MM.1S (cell line): ENCODE data around the gene DGCR6.
"Not testable (repeated sequence)": the region's sequence is repeated elsewhere in the genome, so short reads cannot be mapped to it uniquely, and the experiment has no call there.

ENCODE experiments used
- DNase-seq: peaks from one replicate; pipeline ENCODE4 v3.0.0-alpha.2; 2015
- H2AFZ ChIP-seq: fragments of 300-600 bp; sonication (generic); 2 replicates; pipeline ENCODE4 v1.6.0; 2016; ENCODE audit warnings: antibody characterized with exemption, low read length
- H3F3A ChIP-seq: fragments of 300-600 bp; sonication (generic); 2 replicates; pipeline ENCODE4 v1.6.1; 2016; ENCODE audit warnings: mild to moderate bottlenecking, antibody characterized with exemption, low read length, moderate library complexity, mixed read lengths; ENCODE audit not compliant: insufficient read depth
- H3K27ac ChIP-seq: fragments of 300-600 bp; sonication (generic); 2 replicates; pipeline ENCODE4 v1.5.1; 2016; ENCODE audit warnings: mild to moderate bottlenecking, low read length
- H3K27me3 ChIP-seq: fragments of 300-600 bp; sonication (generic); replicated peaks from 2 replicates; pipeline ENCODE4 v1.6.0; 2016; ENCODE audit warnings: low read length; ENCODE audit not compliant: insufficient read depth
- H3K36me3 ChIP-seq: fragments of 300-600 bp; sonication (generic); replicated peaks from 2 replicates; pipeline ENCODE4 v1.6.1; 2016; ENCODE audit warnings: mild to moderate bottlenecking, low read length, mixed read lengths; ENCODE audit not compliant: insufficient read depth
- H3K4me1 ChIP-seq: fragments of 300-600 bp; sonication (generic); 2 replicates; pipeline ENCODE4 v1.6.1; 2016; ENCODE audit warnings: low read length, mixed read lengths
- H3K4me2 ChIP-seq: fragments of 300-600 bp; sonication (generic); 2 replicates; pipeline ENCODE4 v1.6.0; 2016; ENCODE audit warnings: low read depth, low read length
- H3K4me3 ChIP-seq: fragments of 300-600 bp; sonication (generic); 2 replicates; pipeline ENCODE4 v1.5.1; 2016; ENCODE audit warnings: low read length, mixed read lengths
- H3K79me2 ChIP-seq: fragments of 300-600 bp; sonication (generic); 2 replicates; pipeline ENCODE4 v1.6.1; 2016; ENCODE audit warnings: mixed run types, low read length, mixed read lengths
- H3K9ac ChIP-seq: fragments of 300-600 bp; sonication (generic); 2 replicates; pipeline ENCODE4 v1.6.1; 2016; ENCODE audit warnings: low read length, mixed read lengths
- H3K9me2 ChIP-seq: fragments of 300-600 bp; sonication (generic); replicated peaks from 2 replicates; pipeline ENCODE4 v1.6.1; 2016; ENCODE audit warnings: mild to moderate bottlenecking, low read length, mixed read lengths; ENCODE audit not compliant: insufficient read depth
- H3K9me3 ChIP-seq: fragments of 300-600 bp; sonication (generic); replicated peaks from 2 replicates; pipeline ENCODE4 v1.6.1; 2016; ENCODE audit warnings: mild to moderate bottlenecking, low read length, mixed read lengths; ENCODE audit not compliant: insufficient read depth
- H4K20me1 ChIP-seq: fragments of 300-600 bp; sonication (generic); 2 replicates; pipeline ENCODE4 v1.6.1; 2016; ENCODE audit warnings: mild to moderate bottlenecking, low read length, moderate library complexity, mixed read lengths; ENCODE audit not compliant: insufficient read depth
- CTCF ChIP-seq: fragments of 300-600 bp; sonication (generic); IDR thresholded peaks from 2 replicates; pipeline ENCODE4 v1.5.1; 2016; ENCODE audit warnings: antibody characterized with exemption, low read length, mixed read lengths
- EZH2 ChIP-seq: fragments of 300-600 bp; sonication (generic); optimal IDR thresholded peaks from 2 replicates; pipeline ENCODE3; 2017; ENCODE audit warnings: low read depth, mild to moderate bottlenecking, antibody characterized with exemption, low read length, mixed read lengths
- EZH2phosphoT487 ChIP-seq: fragments of 300-600 bp; sonication (generic); IDR thresholded peaks from 2 replicates; pipeline ENCODE4 v1.6.1; 2018; ENCODE audit warnings: antibody characterized with exemption, low read length

The DGCR6 gene

GRCh38 chr22:18954303-18954989, 48.3 kb downstream of the DGCR6 start:
- not testable (repeated sequence) for H3K9me3 ChIP-seq, H3K79me2 ChIP-seq, H3K27ac ChIP-seq, H4K20me1 ChIP-seq, H3K9ac ChIP-seq, H3K9me2 ChIP-seq, H3K4me1 ChIP-seq, H3K4me2 ChIP-seq, H2AFZ ChIP-seq, H3K4me3 ChIP-seq, H3F3A ChIP-seq, H3K36me3 ChIP-seq
- TF ChIP-seq CTCF, result peak; percentile 59
- DNase-seq, result peak; percentile 48
- peaks cover 46% of the 10 kb centered on the region for H3K27me3 ChIP-seq

GRCh38 chr22:18954990-18955571, 49.0 kb downstream of the DGCR6 start:
- H3K79me2 ChIP-seq, result no peaks in the 10 kb centered on the region
- no peak overlapping the region for H2AFZ ChIP-seq
- TF ChIP-seq EZH2 (no peak), CTCF (no peak), EZH2phosphoT487 (no peak)
- no peak overlapping the region for H3K27ac ChIP-seq
- H3K9me2 ChIP-seq, result no peaks in the 10 kb centered on the region
- H3K4me1 ChIP-seq, result no peaks in the 10 kb centered on the region
- no peak for DNase-seq
- H3K9me3 ChIP-seq, result no peaks in the 10 kb centered on the region
- no peak overlapping the region for H3K4me2 ChIP-seq
- H3F3A ChIP-seq, result no peaks in the 10 kb centered on the region
- no peaks in the 10 kb centered on the region for H3K36me3 ChIP-seq
- peaks cover 41% of the 10 kb centered on the region for H3K27me3 ChIP-seq
- H3K9ac ChIP-seq, result no peak overlapping the region
- no peak overlapping the region for H3K4me3 ChIP-seq
- H4K20me1 ChIP-seq, result no peaks in the 10 kb centered on the region

- Histone ChIP-seq H4K20me1 (no peaks in the 10 kb centered on the region), H3K27ac (no peak overlapping the region), H3K27me3 (peaks cover 35% of the 10 kb centered on the region), H3K9me2 (no peaks in the 10 kb centered on the region), H2AFZ (no peak overlapping the region), H3K4me1 (no peaks in the 10 kb centered on the region), H3K79me2 (no peaks in the 10 kb centered on the region), H3K36me3 (no peaks in the 10 kb centered on the region), H3K4me3 (no peak overlapping the region), H3K4me2 (no peak overlapping the region), H3K9me3 (no peaks in the 10 kb centered on the region), H3K9ac (no peak overlapping the region), H3F3A (no peaks in the 10 kb centered on the region)
- no peak for TF ChIP-seq CTCF
- no peak for TF ChIP-seq EZH2phosphoT487
- TF ChIP-seq EZH2, result no peak
- no peak for DNase-seq
These were observed 49.6 kb downstream of the DGCR6 start for GRCh38 chr22:18955696-18956095.

- not testable (repeated sequence) for H3K36me3 ChIP-seq, H4K20me1 ChIP-seq, DNase-seq
These were observed 50.2 kb downstream of the DGCR6 start for GRCh38 chr22:18956121-18956895.

GRCh38 chr22:18956956-18957355, 50.8 kb downstream of the DGCR6 start:
- H3K9me3 ChIP-seq, H3K79me2 ChIP-seq, H3K9me2 ChIP-seq, H3K9ac ChIP-seq, H3F3A ChIP-seq, H2AFZ ChIP-seq, H3K36me3 ChIP-seq, H3K4me2 ChIP-seq, H3K27ac ChIP-seq, H3K4me1 ChIP-seq, DNase-seq, H3K4me3 ChIP-seq, H4K20me1 ChIP-seq: not testable (repeated sequence)
- H3K27me3 ChIP-seq, result peaks cover 30% of the 10 kb centered on the region

More at GRCh38 chr22:18956121-18956895, 50.2 kb downstream of the DGCR6 start:
- H3K9me3 ChIP-seq, H3K4me2 ChIP-seq, H3K4me3 ChIP-seq, H3F3A ChIP-seq, H3K27ac ChIP-seq, H3K79me2 ChIP-seq, H3K9me2 ChIP-seq, H3K9ac ChIP-seq, H3K4me1 ChIP-seq, H2AFZ ChIP-seq: not testable (repeated sequence)
- H3K27me3 ChIP-seq, result peaks cover 32% of the 10 kb centered on the region
